ENCODE data around the gene DCLRE1C. TPM values are rescaled to one million over a fixed set of nuclear protein-coding genes. Genes with fewer than 3 reads are reported as not detected.
"Not testable (repeated sequence)": the region's sequence is repeated elsewhere in the genome, so short reads cannot be mapped to it uniquely, and the experiment has no call there.

The DCLRE1C gene
- total and polyA plus RNA-seq, 9 of the 15 experiments (the other 6 are each of a cell fraction or from before 2014, with no cell fraction given): 8.8 to 22.2 (median 13.9) TPM

- H3K9me1 ChIP-seq (ENCODE audit: control insufficient read depth, insufficient read depth, low read length); H3K4me1 ChIP-seq (replicated peaks in 1 of 2; ENCODE audit: control insufficient read depth in 2 of 2, insufficient read depth in 2 of 2, low read length in 2 of 2); FAIRE-seq; H3K27ac ChIP-seq (ENCODE audit: extremely low read depth, low read depth, low read length); H3K9me3 ChIP-seq (replicated peaks; ENCODE audit: control insufficient read depth, insufficient read depth, low read depth, low read length); CTCF ChIA-PET (ENCODE audit: low intra/inter-chr PET ratio); H3K4me2 ChIP-seq (ENCODE audit: insufficient read depth, low read length); H2AFZ ChIP-seq (ENCODE audit: low read depth, low read length); H3K27me3 ChIP-seq (ENCODE audit: control insufficient read depth in 2 of 2, insufficient read depth in 2 of 2, low read length in 2 of 2); H3K79me2 ChIP-seq (ENCODE audit: control insufficient read depth, insufficient read depth, low read length); H4K20me1 ChIP-seq (replicated peaks; ENCODE audit: control insufficient read depth, insufficient read depth, low read length); H3K4me3 ChIP-seq; ATAC-seq; H3K9ac ChIP-seq (ENCODE audit: insufficient read depth in 1 of 2, low read depth in 2 of 2, low read length in 2 of 2); intact Hi-C loops (cut with micrococcal nuclease); POLR2A ChIA-PET; BruUV-seq (replicated peaks); DNase-seq (ENCODE audit: extremely low read depth in 1 of 4, low spot score in 3 of 4); in situ Hi-C loops (cut with MboI): not testable (repeated sequence)
- no CpG with 5 or more reads among the region's 3 CpGs for WGBS (ENCODE audit: insufficient coverage, low coverage, missing lambda C conversion rate)
- H3K36me3 ChIP-seq (ENCODE audit: control insufficient read depth, insufficient read depth, low read length): peaks cover 55% of the 10 kb centered on the region
Measured at GRCh38 chr10:14864871-14865270, 89.0 kb downstream of the DCLRE1C start.

- CTCF ChIA-PET (ENCODE audit: low intra/inter-chr PET ratio); H4K20me1 ChIP-seq (replicated peaks; ENCODE audit: control insufficient read depth, insufficient read depth, low read length); H3K4me3 ChIP-seq; FAIRE-seq; H3K9me3 ChIP-seq (replicated peaks; ENCODE audit: control insufficient read depth, insufficient read depth, low read depth, low read length); H3K4me2 ChIP-seq (ENCODE audit: insufficient read depth, low read length); in situ Hi-C loops (cut with MboI); H3K9me1 ChIP-seq (ENCODE audit: control insufficient read depth, insufficient read depth, low read length); H2AFZ ChIP-seq (ENCODE audit: low read depth, low read length); ATAC-seq; intact Hi-C loops (cut with micrococcal nuclease); H3K27me3 ChIP-seq (ENCODE audit: control insufficient read depth in 2 of 2, insufficient read depth in 2 of 2, low read length in 2 of 2); H3K4me1 ChIP-seq (replicated peaks in 1 of 2; ENCODE audit: control insufficient read depth in 2 of 2, insufficient read depth in 2 of 2, low read length in 2 of 2); DNase-seq (ENCODE audit: extremely low read depth in 1 of 4, low spot score in 3 of 4); H3K79me2 ChIP-seq (ENCODE audit: control insufficient read depth, insufficient read depth, low read length); H3K9ac ChIP-seq (ENCODE audit: insufficient read depth in 1 of 2, low read depth in 2 of 2, low read length in 2 of 2); H3K27ac ChIP-seq (ENCODE audit: extremely low read depth, low read depth, low read length); BruUV-seq (replicated peaks): not testable (repeated sequence)
- WGBS (ENCODE audit: insufficient coverage, low coverage, missing lambda C conversion rate): 93% methylated on average over 4 of the region's 6 CpGs
- POLR2A ChIA-PET: interaction anchor here (1.1 kb wide), 1 partner anchor 14 kb away, joined by 4 read pairs; no protein-coding TSS in a partner anchor
- TF ChIP-seq ZNF146 (CRISPR knock-in tag; IDR thresholded peaks at IDR 0.05; ENCODE audit: unreplicated experiment): peak; percentile 49
- peaks cover 53% of the 10 kb centered on the region for H3K36me3 ChIP-seq (ENCODE audit: control insufficient read depth, insufficient read depth, low read length)
Measured at GRCh38 chr10:14864466-14864865, 89.4 kb downstream of the DCLRE1C start.
